Gastrocnemius medialis (tissue), 4 donors: Measurements from ENCODE around the gene URM1. TPM values are rescaled to one million over a fixed set of nuclear protein-coding genes. Genes with fewer than 3 reads are reported as not detected.
"Not testable (repeated sequence)": the region's sequence is repeated elsewhere in the genome, so short reads cannot be mapped to it uniquely, and the experiment has no call there.

Experiments used
- ATAC-seq, 2 donors: fragments of 150-250 bp; one replicate each; pipeline ENCODE4 v1.9.1; 2016
- DNase-seq, 2 donors: peaks; one replicate each; pipeline ENCODE4 v3.0.0-alpha.2; 2019
- H3K27ac ChIP-seq, 4 donors: fragments of 200-600 bp; sonication (generic); 1 replicate in 1 of 4; 2 replicates in 3 of 4; pipeline ENCODE4 v1.5.1; 2016 to 2018; ENCODE audit warnings: mild to moderate bottlenecking in 2 of 4, moderate library complexity in 1 of 4
- H3K27me3 ChIP-seq, 3 donors: fragments of 200-600 bp; sonication (generic) in 2 of 3; 1 replicate in 1 of 3; 2 replicates in 2 of 3; pipeline versions ENCODE4 v1.5.1 to v1.6.0; 2016 to 2019; ENCODE audit warnings: mild to moderate bottlenecking in 1 of 3, moderate library complexity in 1 of 3
- H3K36me3 ChIP-seq, 2 donors: fragments of 200-600 bp; sonication (generic) in 1 of 2; one replicate each; pipeline ENCODE4 v1.5.1; 2017 to 2018
- H3K4me1 ChIP-seq, 2 donors: fragments of 200-600 bp; sonication (generic) in 1 of 2; one replicate each; pipeline ENCODE4 v1.5.1; 2016 to 2017; ENCODE audit warnings: mild to moderate bottlenecking in 2 of 2
- H3K4me3 ChIP-seq, 4 donors: fragments of 200-600 bp; sonication (generic) in 3 of 4; 1 replicate in 1 of 4; 2 replicates in 3 of 4; pipeline ENCODE4 v1.5.1; 2016 to 2019; ENCODE audit warnings: mild to moderate bottlenecking in 2 of 4
- H3K9me3 ChIP-seq, 3 donors: fragments of 200-600 bp; sonication (generic) in 2 of 3; 1 replicate in 1 of 3; 2 replicates in 2 of 3; pipeline ENCODE4 v1.5.1; 2016 to 2019
- POLR2A ChIP-seq, 2 donors: fragments of 450-650 bp; IDR thresholded peaks; one replicate each; pipeline ENCODE4 v1.6.1; 2017; ENCODE audit warnings: antibody characterized with exemption in 2 of 2, mild to moderate bottlenecking in 2 of 2, moderate library complexity in 2 of 2
- in situ Hi-C, 4 donors: fragments of 200-750 bp; cut with MboI; loops; one replicate each; pipeline versions ENCODE4 v1.15.0 to v1.8.0; 2017; ENCODE audit warnings: low sequenced_read_pairs in 4 of 4
- intact Hi-C: fragments of 100-400 bp; cut with DNase I; formaldehyde crosslinking; loops from one replicate; pipeline ENCODE4 v1.15.1; 2023; ENCODE audit warnings: low total_unique reads
- total RNA-seq, 4 donors: library from RNA; depleted of rRNA; stranded (reverse); fragments of >200 nt; gene quantifications; one replicate each; pipeline versions ENCODE4 v1.1.0 to v1.2.3, GENCODE V29; 2016
- TF ChIP-seq, protein P1 (sequence below), 5 experiments: fragments of 450-650 bp in 3 of 5; fragments of 200-600 bp in 2 of 5; sonication (generic) in 2 of 5; IDR thresholded peaks in 4 of 5; conservative IDR thresholded peaks in 1 of 5; 1 replicate in 4 of 5; 2 replicates in 1 of 5; pipeline ENCODE4 v1.5.1; 2016 to 2019; ENCODE audit warnings: antibody characterized with exemption in 5 of 5, mild to moderate bottlenecking in 3 of 5, moderate library complexity in 3 of 5

Gene URM1
- total RNA-seq, 4 donors from 2014 or later, result 24.1 to 34.1 (median 32.9) TPM

DNA sequence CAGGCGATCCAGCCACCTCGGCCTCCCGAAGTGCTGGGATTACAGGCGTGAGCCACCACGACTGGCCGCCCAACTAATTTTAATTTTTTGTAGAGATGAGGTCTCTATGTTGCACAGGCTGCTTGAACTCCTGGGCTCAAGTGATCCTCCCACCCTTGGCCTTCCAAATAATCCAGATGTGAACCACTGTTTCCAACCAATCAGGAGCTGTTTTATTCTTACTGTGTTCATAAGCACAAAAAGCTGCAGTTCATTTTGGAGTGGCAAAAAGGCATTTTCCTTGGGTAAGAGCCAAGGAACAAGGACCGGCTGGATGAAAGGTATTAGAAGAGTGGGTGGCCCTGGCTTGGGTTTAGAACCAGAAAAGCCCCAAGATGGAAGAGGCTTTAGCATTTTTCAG, 36.0 kb upstream of the URM1 start:
- Histone ChIP-seq H3K9me3 (no peaks in the 10 kb centered on the region), H3K36me3 (peaks cover 0 to 8% of the 10 kb centered on the region in 2 donors), H3K27me3 (no peaks in the 10 kb centered on the region), H3K4me1 (peaks cover 0 to 5% of the 10 kb centered on the region in 2 donors), H3K27ac (no peak overlapping the region), H3K4me3 (no peak overlapping the region)
- ATAC-seq, result no peak
- DNase-seq, result no peak
- no peak for TF ChIP-seq POLR2A (IDR thresholded peaks at IDR 0.05)
- TF ChIP-seq, protein P1, sequence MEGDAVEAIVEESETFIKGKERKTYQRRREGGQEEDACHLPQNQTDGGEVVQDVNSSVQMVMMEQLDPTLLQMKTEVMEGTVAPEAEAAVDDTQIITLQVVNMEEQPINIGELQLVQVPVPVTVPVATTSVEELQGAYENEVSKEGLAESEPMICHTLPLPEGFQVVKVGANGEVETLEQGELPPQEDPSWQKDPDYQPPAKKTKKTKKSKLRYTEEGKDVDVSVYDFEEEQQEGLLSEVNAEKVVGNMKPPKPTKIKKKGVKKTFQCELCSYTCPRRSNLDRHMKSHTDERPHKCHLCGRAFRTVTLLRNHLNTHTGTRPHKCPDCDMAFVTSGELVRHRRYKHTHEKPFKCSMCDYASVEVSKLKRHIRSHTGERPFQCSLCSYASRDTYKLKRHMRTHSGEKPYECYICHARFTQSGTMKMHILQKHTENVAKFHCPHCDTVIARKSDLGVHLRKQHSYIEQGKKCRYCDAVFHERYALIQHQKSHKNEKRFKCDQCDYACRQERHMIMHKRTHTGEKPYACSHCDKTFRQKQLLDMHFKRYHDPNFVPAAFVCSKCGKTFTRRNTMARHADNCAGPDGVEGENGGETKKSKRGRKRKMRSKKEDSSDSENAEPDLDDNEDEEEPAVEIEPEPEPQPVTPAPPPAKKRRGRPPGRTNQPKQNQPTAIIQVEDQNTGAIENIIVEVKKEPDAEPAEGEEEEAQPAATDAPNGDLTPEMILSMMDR (IDR thresholded peaks at IDR 0.05 in 4 of 5, conservative IDR thresholded peaks at IDR 0.05 in 1 of 5), result no peak
- in situ Hi-C loops (loop anchor here in 1 of 4 donors (25.0 kb wide), 1 partner anchor 148 kb away; the partner anchor contains the start of gene CIZ1), intact Hi-C loops (no loop called here)

DNA sequence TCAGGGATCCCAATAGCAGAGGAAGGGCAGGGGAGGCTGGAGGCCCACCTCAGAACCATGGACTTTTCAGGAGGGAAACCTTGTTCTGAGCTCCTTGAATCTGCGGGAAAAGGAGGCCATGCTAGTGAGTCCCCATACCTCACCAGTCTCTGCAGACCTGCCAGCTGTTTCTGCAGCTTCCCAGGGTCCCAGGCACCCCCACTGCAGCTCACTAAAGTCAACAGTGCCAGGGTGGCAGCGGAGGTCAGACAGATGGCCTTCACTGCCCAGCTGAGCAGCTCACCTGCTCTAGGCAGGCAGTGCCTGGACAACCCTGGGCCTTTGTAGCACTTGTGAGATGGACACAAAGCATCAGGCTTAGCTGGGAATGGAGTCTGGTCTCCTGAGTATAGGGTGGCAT, 35.3 kb upstream of the URM1 start:
- intact Hi-C loops (no loop called here), in situ Hi-C loops (loop anchor here in 1 of 4 donors (25.0 kb wide), 1 partner anchor 149 kb away; the partner anchor contains the start of gene CIZ1)
- Histone ChIP-seq H3K4me3 (no peak overlapping the region), H3K9me3 (no peaks in the 10 kb centered on the region), H3K27ac (no peak overlapping the region), H3K4me1 (peaks cover under 1 to 7% of the 10 kb centered on the region in 2 donors), H3K27me3 (no peaks in the 10 kb centered on the region), H3K36me3 (peaks cover 0 to 8% of the 10 kb centered on the region in 2 donors)
- DNase-seq (no peak), ATAC-seq (no peak)
- TF ChIP-seq, protein P1 (IDR thresholded peaks at IDR 0.05 in 4 of 5, conservative IDR thresholded peaks at IDR 0.05 in 1 of 5), result no peak
- TF ChIP-seq POLR2A (IDR thresholded peaks at IDR 0.05), result no peak

DNA sequence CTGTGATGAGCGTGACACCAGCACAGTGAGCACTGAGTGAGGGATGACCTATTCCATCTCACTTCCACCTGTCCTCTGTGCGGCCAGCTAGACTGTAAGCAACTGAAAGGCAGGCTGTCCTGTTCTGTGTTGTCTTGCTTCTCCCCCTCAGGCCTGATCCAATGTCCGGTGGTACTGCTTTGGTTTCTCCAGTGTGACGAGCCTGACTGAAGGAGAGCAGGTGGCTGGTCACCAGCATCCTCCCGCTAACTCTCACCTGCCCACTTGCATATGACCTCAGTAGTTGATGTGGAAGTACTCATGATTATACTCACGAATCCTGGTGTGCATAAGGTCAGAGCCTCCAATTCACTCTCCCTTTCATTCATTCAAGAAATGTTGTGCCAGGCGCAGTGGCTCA, 33.2 kb upstream of the URM1 start:
- no peak for TF ChIP-seq POLR2A (IDR thresholded peaks at IDR 0.05)
- TF ChIP-seq, protein P1 (IDR thresholded peaks at IDR 0.05 in 4 of 5, conservative IDR thresholded peaks at IDR 0.05 in 1 of 5), result no peak
- intact Hi-C loops, result no loop called here
- no peak for ATAC-seq
- Histone ChIP-seq H3K4me1 (peaks cover 5 to 15% of the 10 kb centered on the region in 2 donors), H3K36me3 (peaks cover 0 to 4% of the 10 kb centered on the region in 2 donors), H3K4me3 (no peak overlapping the region), H3K27ac (no peak overlapping the region), H3K9me3 (no peaks in the 10 kb centered on the region), H3K27me3 (no peaks in the 10 kb centered on the region)
- in situ Hi-C loops, result loop anchor here in 1 of 4 donors (25.0 kb wide), 1 partner anchor 151 kb away; the partner anchor contains the start of gene CIZ1
- no peak for DNase-seq

DNA sequence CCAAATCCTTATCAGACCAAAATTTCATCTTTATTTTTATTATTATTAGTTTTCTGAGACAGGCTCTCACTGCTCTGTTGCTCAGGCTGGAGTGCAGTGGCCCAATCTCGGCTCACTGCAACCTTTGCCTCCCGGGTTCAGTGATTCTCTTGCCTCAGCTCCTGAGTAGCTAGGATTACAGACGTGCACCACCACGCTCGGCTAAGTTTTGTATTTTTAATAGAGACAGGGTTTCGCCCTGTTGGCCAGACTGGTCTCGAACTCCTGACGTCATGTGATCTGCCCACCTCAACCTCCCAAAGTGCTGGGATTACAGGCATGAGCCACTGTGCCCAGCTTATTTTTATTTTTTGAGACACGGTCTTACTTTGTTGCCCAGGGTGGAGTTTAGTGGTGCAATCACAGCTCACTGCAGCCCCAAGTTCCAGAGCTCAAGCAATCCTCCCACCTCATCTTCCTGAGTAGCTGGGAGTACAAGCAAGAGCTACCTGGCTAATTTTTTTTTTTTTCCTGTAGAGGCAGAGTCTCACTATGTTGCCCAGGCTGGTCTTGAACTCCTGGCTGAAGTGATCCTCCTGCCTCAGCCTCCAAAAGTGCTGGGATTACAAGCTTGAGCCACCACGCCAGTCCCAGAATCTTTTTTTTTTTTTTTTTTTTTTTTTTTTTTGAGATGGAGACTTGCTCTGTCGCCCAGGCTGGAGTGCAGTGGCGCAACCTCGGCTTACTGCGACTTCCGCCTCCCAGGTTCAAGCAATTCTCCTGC, 32.1 kb upstream of the URM1 start:
- Histone ChIP-seq H3K36me3 (peaks cover 0 to 15% of the 10 kb centered on the region in 2 donors), H3K4me1 (peaks cover 5 to 15% of the 10 kb centered on the region in 2 donors)
- intact Hi-C loops (loop anchor here (1.0 kb wide), 1 partner anchor 63 kb away; the partner anchor contains the start of genes GOLGA2 and SWI5), in situ Hi-C loops (loop anchor here in 1 of 4 donors (25.0 kb wide), 1 partner anchor 152 kb away; the partner anchor contains the start of gene CIZ1)
- H3K27ac ChIP-seq, H3K27me3 ChIP-seq, H3K9me3 ChIP-seq, H3K4me3 ChIP-seq, DNase-seq, ATAC-seq: not testable (repeated sequence)
